ENCODE data around the gene OR4E1. TPM values are rescaled to one million over a fixed set of nuclear protein-coding genes. Genes with fewer than 3 reads are reported as not detected.

The OR4E1 gene
- not detected for total RNA-seq
- polyA plus RNA-seq: not detected

DNA sequence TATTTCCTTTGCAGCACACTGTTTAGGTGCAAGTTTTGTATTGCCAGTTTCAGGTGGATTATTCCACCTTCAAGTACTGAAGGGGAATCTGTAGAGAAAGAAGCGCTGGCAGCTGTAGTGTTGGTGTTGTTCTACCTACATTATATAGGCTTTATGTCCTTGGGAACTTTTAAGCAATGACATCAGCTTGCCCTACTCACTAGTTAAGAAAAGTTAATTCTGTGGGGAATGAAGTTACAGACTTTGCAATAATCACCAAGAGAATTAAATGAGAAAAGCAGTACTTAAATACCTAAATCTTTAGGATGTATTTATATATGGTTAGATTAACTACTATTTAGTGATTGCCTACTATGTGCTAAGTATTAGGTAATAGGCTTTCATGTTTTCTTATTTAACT, at the start of gene OR4E1:
OR4E1 (minus strand) TSS at position 101 of the 400 bp plus-strand sequence. CDS start 2,883 bp downstream, outside the sequence.
- DNase-seq: no peak
- Histone ChIP-seq H3K27me3 (no peaks in the 10 kb centered on the region), H3K4me1 (no peaks in the 10 kb centered on the region), H3K36me3 (no peaks in the 10 kb centered on the region), H3K4me3 (no peak within 1 kb of the TSS), H3K9me3 (no peaks in the 10 kb centered on the region), H3K27ac (no peak within 1 kb of the TSS)
- TF ChIP-seq CTCF (IDR thresholded peaks at IDR 0.05): no peak
- no peak for ATAC-seq
- FAIRE-seq: no peak
- intact Hi-C loops (cut with DNase I): no loop called here
- WGBS, 2 donors: 72 to 79% methylated on average over 1 of the region's 1 CpG

- FAIRE-seq: no peak
These were observed 47.9 kb upstream of the OR4E1 start for GRCh38 chr14:21721504-21721903.

GRCh38 chr14:21719841-21720240, 46.2 kb upstream of the OR4E1 start:
- DNase-seq (no peak), ATAC-seq (no peak), FAIRE-seq (no peak)
- Histone ChIP-seq H3K27ac (no peak overlapping the region), H3K9me3 (no peaks in the 10 kb centered on the region), H3K36me3 (no peaks in the 10 kb centered on the region), H3K27me3 (peaks cover 0 to 4% (median 0%) of the 10 kb centered on the region in 4 donors), H3K4me3 (no peak overlapping the region), H3K4me1 (no peaks in the 10 kb centered on the region)
- intact Hi-C loops (cut with DNase I): no loop called here
- no peak for TF ChIP-seq CTCF (IDR thresholded peaks at IDR 0.05)
- 54 to 66% methylated on average over 3 of the region's 3 CpGs for WGBS, 2 donors

More at GRCh38 chr14:21721504-21721903, 47.9 kb upstream of the OR4E1 start:
- DNase-seq (no peak), ATAC-seq (no peak)
- intact Hi-C loops (cut with DNase I): no loop called here
- no peak for TF ChIP-seq CTCF (IDR thresholded peaks at IDR 0.05)
- Histone ChIP-seq H3K9me3 (no peaks in the 10 kb centered on the region), H3K4me1 (no peaks in the 10 kb centered on the region), H3K27ac (no peak overlapping the region), H3K4me3 (no peak overlapping the region), H3K36me3 (no peaks in the 10 kb centered on the region), H3K27me3 (peaks cover 0 to 4% (median 0%) of the 10 kb centered on the region in 4 donors)
- WGBS, 2 donors: 46 to 50% methylated on average over 3 of the region's 3 CpGs

DNA sequence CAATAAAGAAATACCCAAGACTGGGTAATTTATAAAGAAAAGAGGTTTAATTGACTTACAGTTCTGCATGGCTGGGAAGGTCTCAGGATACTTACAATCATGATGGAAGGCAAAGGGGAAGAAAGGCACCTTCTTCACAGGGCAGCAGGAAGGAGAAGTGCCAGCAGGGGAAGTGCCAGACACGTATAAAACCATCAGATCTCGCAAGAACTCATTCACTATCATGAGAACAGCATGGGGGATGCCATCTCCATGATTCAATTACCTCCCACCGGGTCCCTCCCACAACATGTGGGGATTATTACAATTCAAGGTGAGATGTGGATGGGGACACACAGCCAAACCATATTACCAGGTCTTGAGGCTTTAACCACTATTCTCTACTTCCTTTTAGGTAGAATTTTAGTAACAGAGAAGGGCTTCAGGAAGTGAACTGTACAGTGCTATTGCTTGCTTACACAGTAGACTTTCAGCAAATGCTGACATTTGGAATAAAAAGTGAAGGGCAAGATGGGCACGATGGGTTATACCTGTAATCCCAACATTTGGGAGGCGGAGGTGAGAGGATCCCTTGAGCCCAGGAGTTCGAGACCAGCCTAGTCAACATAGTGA, 40.8 kb upstream of the OR4E1 start:
- Histone ChIP-seq H3K27ac (no peak overlapping the region), H3K27me3 (no peaks in the 10 kb centered on the region), H3K4me3 (no peak overlapping the region), H3K9me3 (no peaks in the 10 kb centered on the region), H3K4me1 (no peaks in the 10 kb centered on the region), H3K36me3 (no peaks in the 10 kb centered on the region)
- 51 to 61% methylated on average over 6 of the region's 6 CpGs for WGBS, 2 donors
- TF ChIP-seq CTCF (IDR thresholded peaks at IDR 0.05): no peak
- no peak for ATAC-seq
- FAIRE-seq: no peak
- intact Hi-C loops (cut with DNase I): no loop called here
- DNase-seq: no peak

- H3K27me3 ChIP-seq: no peaks in the 10 kb centered on the region
- no peaks in the 10 kb centered on the region for H3K36me3 ChIP-seq
- FAIRE-seq (no peak), DNase-seq (no peak), ATAC-seq (no peak)
- TF ChIP-seq CTCF (IDR thresholded peaks at IDR 0.05): no peak
- intact Hi-C loops (cut with DNase I): no loop called here
- H3K4me3 ChIP-seq: no peak overlapping the region
- H3K9me3 ChIP-seq: no peaks in the 10 kb centered on the region
- WGBS, 2 donors: 60 to 65% methylated on average over 2 of the region's 2 CpGs
- H3K27ac ChIP-seq: no peak overlapping the region
- H3K4me1 ChIP-seq: no peaks in the 10 kb centered on the region
These were observed 38.4 kb upstream of the OR4E1 start for GRCh38 chr14:21712036-21712435.
